ENCODE results near the gene NAALADL2. TPM values are rescaled to one million over a fixed set of nuclear protein-coding genes. Genes with fewer than 3 reads are reported as not detected.

NAALADL2 gene
- total RNA-seq, 1 experiment from 2014 or later: 2.7 TPM

DNA sequence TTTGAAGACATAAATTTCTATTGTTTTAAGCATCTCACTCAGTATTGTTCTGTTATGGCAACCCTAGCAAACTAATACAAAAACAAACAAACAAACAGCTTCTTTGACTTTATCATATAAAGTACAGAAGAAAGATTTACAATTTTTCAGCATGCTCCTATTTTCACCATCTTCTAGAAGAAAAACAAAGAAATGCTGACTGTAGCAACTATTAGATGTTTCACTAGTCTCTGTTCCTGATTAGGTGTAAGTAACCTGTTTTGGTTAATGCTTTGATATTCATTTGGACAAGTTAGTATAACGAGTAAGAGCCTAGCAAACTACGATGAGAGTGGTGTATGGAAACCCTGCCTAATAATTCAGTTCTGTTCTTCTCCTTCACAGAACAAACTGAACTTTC is 478.5 kb downstream of the NAALADL2 start:
- no peaks in the 10 kb centered on the region for H3K4me1 ChIP-seq (ENCODE audit: control insufficient read depth, insufficient read depth, low read length)
- H3K4me3 ChIP-seq (ENCODE audit: low read depth in 2 of 2, low read length in 2 of 2): no peak overlapping the region
- CTCF ChIA-PET: no interaction called here
- no peaks in the 10 kb centered on the region for H3K36me3 ChIP-seq (ENCODE audit: control insufficient read depth, insufficient read depth, low read length)
- no peaks in the 10 kb centered on the region for H3K9me3 ChIP-seq (ENCODE audit: control insufficient read depth, insufficient read depth, low read depth, low read length)
- TF ChIP-seq POLR2AphosphoS5 (IDR thresholded peaks at IDR 0.05; ENCODE audit: low read depth, low read length) (no peak), TCF7L2 (IDR thresholded peaks at IDR 0.05; ENCODE audit: low read depth, low read length) (no peak), SIN3A (IDR thresholded peaks at IDR 0.05; ENCODE audit: borderline replicate concordance, insufficient read depth, low read depth, low read length) (no peak)
- TF ChIP-seq, protein P1, sequence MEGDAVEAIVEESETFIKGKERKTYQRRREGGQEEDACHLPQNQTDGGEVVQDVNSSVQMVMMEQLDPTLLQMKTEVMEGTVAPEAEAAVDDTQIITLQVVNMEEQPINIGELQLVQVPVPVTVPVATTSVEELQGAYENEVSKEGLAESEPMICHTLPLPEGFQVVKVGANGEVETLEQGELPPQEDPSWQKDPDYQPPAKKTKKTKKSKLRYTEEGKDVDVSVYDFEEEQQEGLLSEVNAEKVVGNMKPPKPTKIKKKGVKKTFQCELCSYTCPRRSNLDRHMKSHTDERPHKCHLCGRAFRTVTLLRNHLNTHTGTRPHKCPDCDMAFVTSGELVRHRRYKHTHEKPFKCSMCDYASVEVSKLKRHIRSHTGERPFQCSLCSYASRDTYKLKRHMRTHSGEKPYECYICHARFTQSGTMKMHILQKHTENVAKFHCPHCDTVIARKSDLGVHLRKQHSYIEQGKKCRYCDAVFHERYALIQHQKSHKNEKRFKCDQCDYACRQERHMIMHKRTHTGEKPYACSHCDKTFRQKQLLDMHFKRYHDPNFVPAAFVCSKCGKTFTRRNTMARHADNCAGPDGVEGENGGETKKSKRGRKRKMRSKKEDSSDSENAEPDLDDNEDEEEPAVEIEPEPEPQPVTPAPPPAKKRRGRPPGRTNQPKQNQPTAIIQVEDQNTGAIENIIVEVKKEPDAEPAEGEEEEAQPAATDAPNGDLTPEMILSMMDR (IDR thresholded peaks at IDR 0.05): no peak
- TF ChIP-seq, protein P2, sequence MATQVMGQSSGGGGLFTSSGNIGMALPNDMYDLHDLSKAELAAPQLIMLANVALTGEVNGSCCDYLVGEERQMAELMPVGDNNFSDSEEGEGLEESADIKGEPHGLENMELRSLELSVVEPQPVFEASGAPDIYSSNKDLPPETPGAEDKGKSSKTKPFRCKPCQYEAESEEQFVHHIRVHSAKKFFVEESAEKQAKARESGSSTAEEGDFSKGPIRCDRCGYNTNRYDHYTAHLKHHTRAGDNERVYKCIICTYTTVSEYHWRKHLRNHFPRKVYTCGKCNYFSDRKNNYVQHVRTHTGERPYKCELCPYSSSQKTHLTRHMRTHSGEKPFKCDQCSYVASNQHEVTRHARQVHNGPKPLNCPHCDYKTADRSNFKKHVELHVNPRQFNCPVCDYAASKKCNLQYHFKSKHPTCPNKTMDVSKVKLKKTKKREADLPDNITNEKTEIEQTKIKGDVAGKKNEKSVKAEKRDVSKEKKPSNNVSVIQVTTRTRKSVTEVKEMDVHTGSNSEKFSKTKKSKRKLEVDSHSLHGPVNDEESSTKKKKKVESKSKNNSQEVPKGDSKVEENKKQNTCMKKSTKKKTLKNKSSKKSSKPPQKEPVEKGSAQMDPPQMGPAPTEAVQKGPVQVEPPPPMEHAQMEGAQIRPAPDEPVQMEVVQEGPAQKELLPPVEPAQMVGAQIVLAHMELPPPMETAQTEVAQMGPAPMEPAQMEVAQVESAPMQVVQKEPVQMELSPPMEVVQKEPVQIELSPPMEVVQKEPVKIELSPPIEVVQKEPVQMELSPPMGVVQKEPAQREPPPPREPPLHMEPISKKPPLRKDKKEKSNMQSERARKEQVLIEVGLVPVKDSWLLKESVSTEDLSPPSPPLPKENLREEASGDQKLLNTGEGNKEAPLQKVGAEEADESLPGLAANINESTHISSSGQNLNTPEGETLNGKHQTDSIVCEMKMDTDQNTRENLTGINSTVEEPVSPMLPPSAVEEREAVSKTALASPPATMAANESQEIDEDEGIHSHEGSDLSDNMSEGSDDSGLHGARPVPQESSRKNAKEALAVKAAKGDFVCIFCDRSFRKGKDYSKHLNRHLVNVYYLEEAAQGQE (IDR thresholded peaks at IDR 0.05; ENCODE audit: insufficient read depth in 1 of 2, low read depth in 2 of 2, low read length in 1 of 2): no peak
- intact Hi-C loops (cut with micrococcal nuclease; ENCODE audit: unreplicated experiment) (no loop called here), in situ Hi-C loops (cut with HindIII; ENCODE audit: low pct_unique_long_range_greater_than_20kb, low sequenced_read_pairs) (no loop called here)
- BruUV-seq (replicated peaks): no TSS peak
- POLR2A ChIA-PET: no interaction called here
- ATAC-seq: no peak
- no peak overlapping the region for H3K27ac ChIP-seq (ENCODE audit: low read length)
- DNase-seq (ENCODE audit: low read depth, low spot score): no peak
- no peaks in the 10 kb centered on the region for H3K27me3 ChIP-seq (ENCODE audit: control insufficient read depth, insufficient read depth, low read length)

DNA sequence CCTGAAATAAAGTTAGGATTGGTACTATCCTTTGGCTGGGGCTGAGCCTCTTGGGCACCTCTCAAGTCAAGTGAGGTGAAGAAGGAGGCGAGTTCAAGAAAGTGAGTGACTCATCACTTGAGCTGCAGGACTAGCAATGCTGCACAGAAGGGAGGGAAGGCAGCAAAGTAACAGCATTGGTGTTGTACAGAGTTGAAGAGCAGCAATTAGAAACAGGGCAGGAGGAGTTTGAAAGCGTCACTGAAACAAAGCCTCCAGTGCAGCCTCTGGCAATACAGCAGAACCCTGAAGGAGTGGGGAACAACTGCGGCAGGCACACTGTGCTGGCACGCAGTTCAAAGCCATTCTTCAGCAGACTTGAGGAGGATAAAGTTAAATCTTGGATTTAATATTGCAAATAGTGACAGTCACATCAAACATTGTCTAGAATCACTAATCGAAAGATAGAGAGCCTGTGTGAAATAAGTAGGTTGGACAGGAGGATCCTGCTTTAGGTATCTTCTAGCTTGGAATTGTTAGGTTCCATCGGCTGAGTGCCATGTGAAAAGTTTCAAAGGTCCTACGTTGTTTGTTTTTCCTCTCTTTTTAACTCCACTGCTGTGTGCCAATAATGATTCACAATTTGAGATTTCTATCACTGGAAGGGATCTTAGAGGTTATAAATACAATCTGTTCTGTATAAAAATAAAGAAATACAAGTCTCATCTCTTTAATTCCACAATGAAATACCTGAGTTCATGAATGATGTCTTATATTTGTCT is 479.8 kb downstream of the NAALADL2 start:
- DNase-seq (ENCODE audit: low read depth, low spot score) (peak; percentile 30), ATAC-seq (peak; percentile 77)
- TF ChIP-seq SIN3A (IDR thresholded peaks at IDR 0.05; ENCODE audit: borderline replicate concordance, insufficient read depth, low read depth, low read length): no peak
- peak; percentile 80; the same call in 1 of the 2 replicates for TF ChIP-seq TCF7L2 (IDR thresholded peaks at IDR 0.05; ENCODE audit: low read depth, low read length)
- ChIA-PET POLR2A (no interaction called here), CTCF (no interaction called here)
- Histone ChIP-seq H3K36me3 (ENCODE audit: control insufficient read depth, insufficient read depth, low read length) (no peaks in the 10 kb centered on the region), H3K4me3 (ENCODE audit: low read depth in 2 of 2, low read length in 2 of 2) (no peak overlapping the region), H3K9me3 (ENCODE audit: control insufficient read depth, insufficient read depth, low read depth, low read length) (no peaks in the 10 kb centered on the region), H3K27me3 (ENCODE audit: control insufficient read depth, insufficient read depth, low read length) (no peaks in the 10 kb centered on the region), H3K4me1 (ENCODE audit: control insufficient read depth, insufficient read depth, low read length) (no peaks in the 10 kb centered on the region), H3K27ac (ENCODE audit: low read length) (no peak overlapping the region)
- in situ Hi-C loops (cut with HindIII; ENCODE audit: low pct_unique_long_range_greater_than_20kb, low sequenced_read_pairs): no loop called here
- intact Hi-C loops (cut with micrococcal nuclease; ENCODE audit: unreplicated experiment): no loop called here
- BruUV-seq (replicated peaks): no TSS peak

DNA sequence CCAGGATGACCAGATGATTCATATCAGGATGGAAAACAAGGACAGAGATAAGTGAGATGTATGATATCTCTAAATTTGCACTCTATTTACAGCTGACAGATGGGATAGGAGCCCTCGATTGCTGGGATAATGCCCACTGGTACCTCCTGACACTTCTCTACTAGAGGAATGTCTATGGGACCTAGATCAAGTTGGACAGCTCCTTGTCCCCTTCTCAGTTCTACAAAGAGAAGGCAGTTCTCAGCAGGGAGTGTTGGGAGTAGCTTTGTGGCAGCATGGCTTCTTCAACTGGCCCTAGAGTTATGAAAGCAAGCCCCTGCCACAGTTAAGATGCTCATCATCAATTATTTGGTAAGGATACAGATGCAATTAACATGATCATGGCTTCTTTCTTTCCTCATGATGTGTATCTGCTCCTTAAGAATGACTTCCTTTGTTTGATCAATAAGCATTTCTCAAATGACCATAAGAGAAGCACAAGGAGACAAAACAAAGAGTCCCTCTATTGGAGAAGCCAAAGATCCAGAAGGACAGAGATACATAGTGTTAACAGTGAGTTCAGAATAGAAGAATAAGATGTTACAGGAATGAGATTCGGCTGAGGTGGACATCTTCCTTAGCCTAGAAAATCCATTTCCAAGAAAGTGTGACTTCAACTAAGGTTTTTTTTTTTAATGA is 481.3 kb downstream of the NAALADL2 start:
- Histone ChIP-seq H3K36me3 (ENCODE audit: control insufficient read depth, insufficient read depth, low read length) (no peaks in the 10 kb centered on the region), H3K27ac (ENCODE audit: low read length) (no peak overlapping the region), H3K27me3 (ENCODE audit: control insufficient read depth, insufficient read depth, low read length) (no peaks in the 10 kb centered on the region), H3K9me3 (ENCODE audit: control insufficient read depth, insufficient read depth, low read depth, low read length) (no peaks in the 10 kb centered on the region), H3K4me3 (ENCODE audit: low read depth in 2 of 2, low read length in 2 of 2) (no peak overlapping the region), H3K4me1 (ENCODE audit: control insufficient read depth, insufficient read depth, low read length) (no peaks in the 10 kb centered on the region)
- ChIA-PET POLR2A (no interaction called here), CTCF (no interaction called here)
- in situ Hi-C loops (cut with HindIII; ENCODE audit: low pct_unique_long_range_greater_than_20kb, low sequenced_read_pairs): no loop called here
- intact Hi-C loops (cut with micrococcal nuclease; ENCODE audit: unreplicated experiment): no loop called here
- BruUV-seq (replicated peaks): no TSS peak
- DNase-seq (ENCODE audit: low read depth, low spot score): no peak
- TF ChIP-seq, protein P2 (IDR thresholded peaks at IDR 0.05; ENCODE audit: insufficient read depth in 1 of 2, low read depth in 2 of 2, low read length in 1 of 2): peak in 1 of 2 experiments; percentile 30; a peak in 1 of 4 replicates
- TF ChIP-seq SIN3A (IDR thresholded peaks at IDR 0.05; ENCODE audit: borderline replicate concordance, insufficient read depth, low read depth, low read length): no peak
- no peak for ATAC-seq
